HepG2 (cell line): ENCODE measurements around the gene MTHFS. TPM values are rescaled to one million over a fixed set of nuclear protein-coding genes. Genes with fewer than 3 reads are reported as not detected.
A peak's percentile ranks its signal among the peaks of the same experiment; 100 is the strongest.

ENCODE experiments used
- ERF ChIP-seq: IDR thresholded peaks from 2 replicates; pipeline ENCODE4 v1.6.1; 2018; ENCODE audit warnings: missing biosample characterization, missing genetic modification reagents
- FOXA1 ChIP-seq, 2 experiments: fragments of 450-650 bp in 1 of 2; sonication (generic) in 1 of 2; formaldehyde crosslinking in 1 of 2; IDR thresholded peaks; 2 replicates each; pipeline versions ENCODE4 v1.4.0 to v1.6.1; 2016 to 2020; ENCODE audit warnings: missing genetic modification reagents in 1 of 2
- HNF4A ChIP-seq: sonication (generic); formaldehyde crosslinking; IDR thresholded peaks from 2 replicates; pipeline ENCODE4 v1.4.0; 2020; ENCODE audit warnings: missing genetic modification reagents
- HOXD1 ChIP-seq: sonication (generic); formaldehyde crosslinking; IDR thresholded peaks from 2 replicates; pipeline ENCODE4 v1.5.0; 2020; ENCODE audit warnings: missing genetic modification reagents
- IRX3 ChIP-seq: sonication (generic); formaldehyde crosslinking; IDR thresholded peaks from 2 replicates; pipeline ENCODE4 v1.8.1; 2023; ENCODE audit warnings: mild to moderate bottlenecking, low read depth, missing genetic modification reagents, borderline replicate concordance
- JDP2 ChIP-seq: sonication (generic); formaldehyde crosslinking; IDR thresholded peaks from 2 replicates; pipeline ENCODE4 v1.8.1; 2022; ENCODE audit warnings: missing genetic modification reagents, borderline replicate concordance
- KLF12 ChIP-seq: sonication (generic); formaldehyde crosslinking; IDR thresholded peaks from 2 replicates; pipeline ENCODE4 v1.4.0; 2020; ENCODE audit warnings: missing genetic modification reagents, borderline replicate concordance
- MAZ ChIP-seq, 2 experiments: sonication (generic) in 1 of 2; formaldehyde crosslinking in 1 of 2; IDR thresholded peaks; 2 replicates each; pipeline versions ENCODE4 v1.5.0 to v1.6.1; 2012 to 2020; ENCODE audit warnings: low read depth in 2 of 2, mild to moderate bottlenecking in 2 of 2, borderline replicate concordance in 1 of 2, improper control_type of control experiment in 1 of 2, low read length in 1 of 2, missing genetic modification reagents in 1 of 2, moderate library complexity in 1 of 2
- MEIS2 ChIP-seq: sonication (generic); formaldehyde crosslinking; IDR thresholded peaks from 2 replicates; pipeline ENCODE4 v1.9.0; 2021; ENCODE audit warnings: mild to moderate bottlenecking, missing genetic modification reagents
- NFKBIZ ChIP-seq: IDR thresholded peaks from 2 replicates; pipeline ENCODE4 v1.6.1; 2018; ENCODE audit warnings: missing genetic modification reagents, missing compliant biosample characterization
- PLRG1 ChIP-seq: fragments of 450-650 bp; conservative IDR thresholded peaks from 2 replicates; pipeline ENCODE4 v1.6.1; 2016
- PREB ChIP-seq: sonication (generic); formaldehyde crosslinking; IDR thresholded peaks from 2 replicates; pipeline ENCODE4 v1.4.0; 2020; ENCODE audit warnings: missing genetic modification reagents
- PRPF4 ChIP-seq: fragments of 200-400 bp; formaldehyde crosslinking; IDR thresholded peaks from 2 replicates; pipeline ENCODE4 v1.6.1; 2016; ENCODE audit warnings: low read length, low read depth; ENCODE audit not compliant: poor library complexity, severe bottlenecking
- RNF2 ChIP-seq: fragments of 450-650 bp; conservative IDR thresholded peaks from 2 replicates; pipeline ENCODE4 v1.6.1; 2016; ENCODE audit warnings: low read depth
- RNF219 ChIP-seq: sonication (generic); formaldehyde crosslinking; IDR thresholded peaks from 2 replicates; pipeline ENCODE4 v1.5.0; 2020; ENCODE audit warnings: mild to moderate bottlenecking, missing genetic modification reagents
- SNRNP70 ChIP-seq: fragments of 200-400 bp; formaldehyde crosslinking; IDR thresholded peaks from 2 replicates; pipeline ENCODE4 v1.6.1; 2017; ENCODE audit warnings: mild to moderate bottlenecking, low read depth, low read length, moderate library complexity
- SSRP1 ChIP-seq: IDR thresholded peaks from 2 replicates; pipeline ENCODE4 v1.6.1; 2016; ENCODE audit warnings: control low read depth
- TIGD3 ChIP-seq: sonication (generic); formaldehyde crosslinking; IDR thresholded peaks from 2 replicates; pipeline ENCODE4 v1.5.1; 2020; ENCODE audit warnings: mild to moderate bottlenecking, missing genetic modification reagents, borderline replicate concordance
- TRAFD1 ChIP-seq: sonication (generic); formaldehyde crosslinking; IDR thresholded peaks from 2 replicates; pipeline ENCODE4 v1.5.1; 2020; ENCODE audit warnings: missing genetic modification reagents, mild to moderate bottlenecking, borderline replicate concordance
- ZNF639 ChIP-seq: conservative IDR thresholded peaks from 2 replicates; pipeline ENCODE4 v1.6.1; 2018; ENCODE audit warnings: missing genetic modification reagents
- ZNF674 ChIP-seq: sonication (generic); formaldehyde crosslinking; IDR thresholded peaks from 2 replicates; pipeline ENCODE4 v1.5.0; 2020; ENCODE audit warnings: low read depth, mild to moderate bottlenecking, missing genetic modification reagents
- ZNF772 ChIP-seq: sonication (generic); formaldehyde crosslinking; IDR thresholded peaks from 2 replicates; pipeline ENCODE4 v1.5.0; 2020; ENCODE audit warnings: mild to moderate bottlenecking, missing genetic modification reagents
- ZNF883 ChIP-seq: sonication (generic); formaldehyde crosslinking; IDR thresholded peaks from 2 replicates; pipeline ENCODE4 v1.5.1; 2020; ENCODE audit warnings: mild to moderate bottlenecking, missing genetic modification reagents; ENCODE audit errors: not compliant biosample characterization
- ZSCAN22 ChIP-seq: sonication (generic); formaldehyde crosslinking; IDR thresholded peaks from 2 replicates; pipeline ENCODE4 v1.4.0; 2020; ENCODE audit warnings: mild to moderate bottlenecking, missing genetic modification reagents
- polyA plus RNA-seq, 8 experiments: library from polyadenylated mRNA; depleted of rRNA in 3 of 8; stranded (reverse) in 7 of 8; unstranded in 1 of 8; fragments of >200 nt; fragmentation: Illumina TruSeq in 4 of 8; extraction: Trizol in 4 of 8; gene quantifications; 2 replicates each; pipeline versions ENCODE4 v1.2.1 to v1.2.3, GENCODE V29; 2011 to 2016; ENCODE audit warnings: low read depth in 4 of 8, missing spikeins in 1 of 8, mixed read lengths in 1 of 8; ENCODE audit not compliant: insufficient read depth in 1 of 8
- total RNA-seq, 5 experiments: library from RNA; depleted of rRNA; stranded (reverse); fragments of >200 nt; fragmentation: Illumina TruSeq; extraction: Trizol; gene quantifications; 2 replicates each; pipeline ENCODE4 v1.2.3, GENCODE V29; 2016; ENCODE audit warnings: low read depth in 1 of 5

Gene MTHFS
- total and polyA plus RNA-seq, 2 of the 13 experiments (the other 11 are each of a cell fraction or from before 2014, with no cell fraction given): 37.0 to 49.7 TPM

GRCh38 chr15:79886124-79886523, 10.7 kb downstream of the MTHFS start (continued):
- no peak for TF ChIP-seq SNRNP70
- TF ChIP-seq HNF4A (CRISPR knock-in tag): peak; percentile 83
- no peak for TF ChIP-seq KLF12 (CRISPR knock-in tag)
- TF ChIP-seq JDP2: no peak
- no peak for TF ChIP-seq ZNF674 (CRISPR knock-in tag)
- TF ChIP-seq TIGD3 (CRISPR knock-in tag): no peak
- TF ChIP-seq ZNF639 (CRISPR knock-in tag): no peak
- no peak for TF ChIP-seq PLRG1
- TF ChIP-seq MAZ (IDR thresholded peaks at IDR 0.05; ENCODE audit: borderline replicate concordance, low read depth, low read length): no peak
- no peak; the same call in 1 of the 2 replicates for TF ChIP-seq MAZ (CRISPR knock-in tag; IDR thresholded peaks at IDR 0.05; ENCODE audit: low read depth)
- no peak for TF ChIP-seq IRX3
- TF ChIP-seq NFKBIZ (CRISPR knock-in tag): no peak
- TF ChIP-seq SSRP1 (CRISPR knock-in tag): no peak
- no peak for TF ChIP-seq ZSCAN22
- TF ChIP-seq HOXD1: no peak
- TF ChIP-seq ZNF772 (CRISPR knock-in tag): no peak
- TF ChIP-seq RNF219 (CRISPR knock-in tag): no peak
- no peak for TF ChIP-seq PRPF4
- TF ChIP-seq PREB (CRISPR knock-in tag): no peak
- TF ChIP-seq ZNF883: no peak
- 0 out of 2 replicates have a peak, but pooled peaks have one; percentile 18 for TF ChIP-seq ERF (CRISPR knock-in tag)
- no peak for TF ChIP-seq FOXA1 (IDR thresholded peaks at IDR 0.05)
- peak; percentile 65 for TF ChIP-seq FOXA1 (CRISPR knock-in tag; IDR thresholded peaks at IDR 0.05)
- TF ChIP-seq MEIS2 (CRISPR knock-in tag): no peak
- no peak for TF ChIP-seq RNF2
- TF ChIP-seq TRAFD1: no peak
